ENCODE measurements around the gene TOP3A.

DNA sequence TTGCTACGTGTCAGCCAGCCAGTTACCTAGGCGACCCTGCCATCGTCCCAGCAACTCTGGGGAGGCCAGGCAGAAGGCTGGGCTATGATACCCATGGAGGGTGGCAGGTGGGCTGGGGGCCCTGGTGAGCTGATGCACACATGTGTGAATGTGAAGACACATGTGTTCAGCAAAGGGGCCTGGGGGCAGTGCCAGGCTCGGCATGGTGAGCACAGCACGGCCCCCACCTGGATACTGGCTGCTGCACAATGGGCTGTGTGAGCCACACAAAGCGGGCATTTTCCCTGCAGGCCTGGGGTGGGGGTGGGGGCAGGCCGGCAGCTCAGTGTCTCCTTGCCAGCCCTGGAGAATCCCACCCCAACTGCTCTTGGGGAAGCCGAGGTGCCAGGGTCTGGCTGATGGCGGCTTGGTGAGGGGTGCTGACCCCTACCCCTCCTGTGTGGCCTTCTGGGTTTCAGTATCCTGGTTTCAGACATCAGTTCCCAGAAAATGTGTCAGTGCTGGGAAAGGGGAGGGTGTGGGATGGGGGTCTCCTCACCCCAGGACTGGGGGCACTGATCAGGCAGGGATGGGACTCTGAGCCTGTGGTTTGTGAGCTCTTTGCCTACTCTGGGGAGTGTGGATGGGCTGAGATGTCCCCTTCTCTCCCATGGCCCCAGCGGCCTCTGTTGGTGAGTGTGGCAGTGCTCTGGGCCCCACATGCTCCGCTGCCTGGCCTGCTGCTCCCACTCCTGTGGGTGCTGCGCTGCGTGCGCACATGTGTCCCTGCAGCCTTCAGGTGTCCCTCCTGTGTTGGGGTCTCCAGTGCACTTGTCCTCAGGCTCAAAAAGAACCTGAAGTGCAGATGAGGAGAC lies 84.3 kb downstream of the TOP3A start:
- TF ChIP-seq ZFX (CRISPR knock-in tag; IDR thresholded peaks at IDR 0.05; ENCODE audit: low read depth) (no peak), SP2 (CRISPR knock-in tag; IDR thresholded peaks at IDR 0.05) (no peak), ELF1 (CRISPR knock-in tag; IDR thresholded peaks at IDR 0.05) (no peak)

All from HepG2 (cell line).